BJ (cell line): Measurements from ENCODE around the gene RENBP. TPM values are rescaled to one million over a fixed set of nuclear protein-coding genes. Genes with fewer than 3 reads are reported as not detected.

Experiments used
- CTCF ChIA-PET: fragments of 350-600 bp; formaldehyde crosslinking; extraction: SDS; loops from one replicate; lab custom pipeline; 2021; ENCODE audit warnings: antibody characterized with exemption, inconsistent platforms; lab: Yijun Ruan, JAX
- POLR2A ChIA-PET: fragments of 300-600 bp; sonication (Branson Sonifier 250); formaldehyde crosslinking; extraction: SDS; loops from one replicate; lab custom pipeline; 2021; ENCODE audit warnings: antibody characterized with exemption; lab: Charles Lee
- DNase-seq: peaks from one replicate; pipeline ENCODE4 v3.0.0-alpha.2; 2011; ENCODE audit warnings: low read depth
- H3K27me3 ChIP-seq: 2 replicates; pipeline ENCODE4 v1.6.0; 2011; ENCODE audit warnings: low read length; ENCODE audit not compliant: control insufficient read depth, insufficient read depth
- H3K36me3 ChIP-seq: 2 replicates; pipeline ENCODE4 v1.5.1; 2011; ENCODE audit warnings: low read length; ENCODE audit not compliant: control insufficient read depth, insufficient read depth
- H3K4me3 ChIP-seq: 2 replicates; pipeline ENCODE4 v1.5.1; 2011; ENCODE audit warnings: low read depth, mild to moderate bottlenecking, control low read depth, low read length
- polyA plus RNA-seq: library from polyadenylated mRNA; depleted of rRNA; stranded (reverse); fragments of >200 nt; gene quantifications from 2 replicates; pipeline ENCODE4 v1.2.3, GENCODE V29; 2011
- TF ChIP-seq, protein P1 (sequence below): IDR thresholded peaks from 2 replicates; pipeline ENCODE4 v1.5.1; 2011; ENCODE audit warnings: low read depth, mild to moderate bottlenecking, control low read depth, inconsistent platforms, low read length, moderate library complexity; ENCODE audit not compliant: insufficient read depth

Gene RENBP
- polyA plus RNA-seq, 1 experiment = 0.43 TPM

DNA sequence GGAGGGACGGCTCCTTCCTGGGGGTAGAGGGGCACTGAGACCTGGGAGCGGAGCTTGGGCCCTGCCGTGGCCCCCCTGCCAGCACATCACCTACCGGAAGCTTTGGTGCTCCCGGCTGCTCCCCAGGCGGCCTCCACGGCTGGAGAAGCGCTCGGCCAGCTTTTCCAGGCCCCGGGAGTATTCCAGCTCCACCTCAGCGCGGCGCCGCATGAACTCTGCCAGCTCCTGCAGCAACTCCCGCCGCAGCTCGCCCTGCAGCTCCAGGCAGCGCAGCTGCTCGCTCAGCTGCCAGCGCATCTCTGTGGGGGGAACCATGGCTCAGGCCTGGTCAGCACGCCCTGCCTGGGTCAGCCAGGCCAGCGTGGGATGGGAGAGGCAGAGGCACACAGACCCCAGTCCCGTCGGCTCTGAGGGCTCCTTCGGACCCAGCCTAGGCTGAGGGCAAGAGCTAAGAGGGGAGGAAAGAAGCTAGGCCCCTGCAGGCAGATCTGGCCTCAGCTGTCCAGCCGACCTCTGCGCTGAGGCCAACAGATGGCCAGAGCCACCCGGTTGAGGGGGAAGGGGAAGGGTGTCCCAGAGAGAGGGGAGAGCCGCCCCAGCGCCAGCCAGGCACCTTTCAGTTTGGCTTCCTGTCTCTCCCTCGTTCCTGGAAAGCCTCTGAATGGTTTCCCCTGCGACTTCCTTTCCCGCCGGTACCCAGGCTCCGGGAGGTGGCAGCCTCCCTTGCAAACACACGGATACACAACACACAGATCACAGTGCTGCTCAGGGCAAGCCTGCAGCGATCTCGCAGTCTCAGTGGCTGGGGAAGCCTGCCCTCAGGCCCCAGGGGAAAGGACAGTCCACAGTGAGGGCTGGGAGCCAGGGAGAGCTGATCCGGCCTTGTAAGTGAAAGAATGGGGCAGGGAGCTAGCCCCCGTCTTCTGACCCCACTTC is 22.7 kb downstream of the RENBP start:
- Histone ChIP-seq H3K27me3 (no peaks in the 10 kb centered on the region), H3K4me3 (no peak overlapping the region), H3K36me3 (no peaks in the 10 kb centered on the region)
- ChIA-PET CTCF (interaction anchor here (0.6 to 2.4 kb wide), 7 partner anchors 11 to 157 kb away, joined by 3 to 26 read pairs (median 5); partner anchors contain the start of gene PLXNB3), POLR2A (no interaction called here)
- DNase-seq = no peak
- TF ChIP-seq, protein P1, sequence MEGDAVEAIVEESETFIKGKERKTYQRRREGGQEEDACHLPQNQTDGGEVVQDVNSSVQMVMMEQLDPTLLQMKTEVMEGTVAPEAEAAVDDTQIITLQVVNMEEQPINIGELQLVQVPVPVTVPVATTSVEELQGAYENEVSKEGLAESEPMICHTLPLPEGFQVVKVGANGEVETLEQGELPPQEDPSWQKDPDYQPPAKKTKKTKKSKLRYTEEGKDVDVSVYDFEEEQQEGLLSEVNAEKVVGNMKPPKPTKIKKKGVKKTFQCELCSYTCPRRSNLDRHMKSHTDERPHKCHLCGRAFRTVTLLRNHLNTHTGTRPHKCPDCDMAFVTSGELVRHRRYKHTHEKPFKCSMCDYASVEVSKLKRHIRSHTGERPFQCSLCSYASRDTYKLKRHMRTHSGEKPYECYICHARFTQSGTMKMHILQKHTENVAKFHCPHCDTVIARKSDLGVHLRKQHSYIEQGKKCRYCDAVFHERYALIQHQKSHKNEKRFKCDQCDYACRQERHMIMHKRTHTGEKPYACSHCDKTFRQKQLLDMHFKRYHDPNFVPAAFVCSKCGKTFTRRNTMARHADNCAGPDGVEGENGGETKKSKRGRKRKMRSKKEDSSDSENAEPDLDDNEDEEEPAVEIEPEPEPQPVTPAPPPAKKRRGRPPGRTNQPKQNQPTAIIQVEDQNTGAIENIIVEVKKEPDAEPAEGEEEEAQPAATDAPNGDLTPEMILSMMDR = no peak

DNA sequence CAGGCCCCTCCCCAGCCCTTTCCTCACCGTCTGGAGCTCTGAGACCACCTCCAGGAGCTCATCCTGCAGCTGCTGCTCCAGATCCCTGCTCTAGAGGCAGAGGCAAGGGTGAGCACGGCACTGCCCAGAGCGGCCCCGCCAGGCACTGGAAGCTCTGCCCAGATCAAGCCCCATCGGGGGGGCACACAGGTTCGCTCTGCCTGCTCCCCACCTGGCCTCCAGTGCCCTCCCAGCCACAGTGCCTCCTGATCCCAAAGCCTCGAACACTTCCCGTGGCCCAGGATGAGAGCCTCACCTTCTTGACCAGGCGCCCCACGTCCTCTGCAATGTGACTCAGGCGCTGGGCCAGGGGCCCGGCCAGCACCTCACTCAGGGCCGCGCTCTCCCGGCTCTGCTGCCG is 23.4 kb downstream of the RENBP start:
- ChIA-PET CTCF (interaction anchor here (0.6 to 2.4 kb wide), 3 partner anchors 10 to 157 kb away, joined by 3 to 26 read pairs (median 4); partner anchors contain the start of gene PLXNB3), POLR2A (no interaction called here)
- no peak for DNase-seq
- no peak overlapping the region for H3K4me3 ChIP-seq
- H3K27me3 ChIP-seq = no peaks in the 10 kb centered on the region
- no peaks in the 10 kb centered on the region for H3K36me3 ChIP-seq
- TF ChIP-seq, protein P1 = no peak

DNA sequence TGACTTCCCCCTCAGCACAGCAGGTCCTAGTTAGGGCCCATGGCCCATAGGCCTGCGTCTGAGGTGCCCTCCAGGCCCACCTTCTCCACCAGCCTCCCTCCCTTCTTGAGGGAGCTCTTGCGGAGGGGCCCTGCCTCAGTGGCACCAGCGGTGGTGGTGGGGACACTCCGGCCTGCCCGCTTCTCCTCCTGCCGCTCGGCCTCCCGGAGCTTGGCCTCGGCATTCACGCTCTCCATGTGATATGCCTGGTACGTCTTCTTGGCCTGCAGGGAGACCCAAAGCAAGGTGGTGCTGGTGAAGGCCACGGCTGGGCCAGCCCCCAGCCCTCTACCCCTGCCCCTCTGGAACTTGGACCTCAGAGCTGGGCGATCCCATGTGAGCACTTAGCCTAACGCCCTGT is 23.9 kb downstream of the RENBP start:
- no peak for DNase-seq
- ChIA-PET CTCF (interaction anchor here (0.7 kb wide), 1 partner anchor 128 kb away, joined by 3 read pairs; no protein-coding TSS in a partner anchor), POLR2A (no interaction called here)
- Histone ChIP-seq H3K4me3 (no peak overlapping the region), H3K36me3 (no peaks in the 10 kb centered on the region), H3K27me3 (no peaks in the 10 kb centered on the region)
- TF ChIP-seq, protein P1 = no peak

DNA sequence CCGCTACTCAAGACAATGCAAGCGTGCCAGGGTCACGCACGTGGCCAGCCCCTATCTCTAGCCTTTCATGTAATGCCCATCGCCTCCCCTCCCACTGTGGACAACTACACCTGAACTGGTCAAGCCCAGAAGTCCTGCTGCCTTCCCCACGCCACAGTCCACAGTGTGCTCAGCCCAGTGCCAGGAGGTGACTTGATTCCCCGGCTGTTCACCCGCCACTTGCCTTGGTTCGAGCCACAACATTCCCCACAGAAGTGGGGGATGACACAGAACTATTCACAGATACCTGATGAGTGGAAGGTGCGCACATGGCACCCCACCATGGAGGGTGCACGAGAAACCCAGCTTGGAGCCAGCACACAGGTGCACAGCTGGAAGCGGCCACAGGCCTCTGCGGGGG is 25.2 kb downstream of the RENBP start:
- DNase-seq = no peak
- POLR2A ChIA-PET = no interaction called here
- H3K36me3 ChIP-seq = no peaks in the 10 kb centered on the region
- TF ChIP-seq, protein P1 = no peak
- CTCF ChIA-PET = no interaction called here
- H3K4me3 ChIP-seq = no peak overlapping the region
- no peaks in the 10 kb centered on the region for H3K27me3 ChIP-seq

DNA sequence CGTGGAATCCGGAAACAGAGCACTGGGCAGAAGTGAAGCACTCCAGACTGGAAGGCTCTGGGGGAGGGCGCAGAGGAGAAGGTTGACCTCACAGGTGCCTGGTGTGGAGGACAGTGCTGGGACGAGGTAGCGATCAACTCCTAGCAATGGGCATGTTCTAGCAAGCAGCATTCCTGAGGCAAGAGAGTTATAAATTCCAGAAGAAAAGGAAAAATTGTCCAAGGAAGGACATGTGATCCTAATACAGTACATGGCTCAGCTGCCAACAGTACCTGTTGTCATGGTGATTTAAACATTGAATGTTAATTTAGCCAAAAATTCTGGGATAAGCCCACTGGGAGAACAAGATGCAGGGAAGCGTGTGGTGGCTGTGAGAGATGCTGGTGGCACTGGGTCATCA is 26.6 kb downstream of the RENBP start:
- no peaks in the 10 kb centered on the region for H3K27me3 ChIP-seq
- no peak for DNase-seq
- TF ChIP-seq, protein P1 = no peak
- H3K4me3 ChIP-seq = no peak overlapping the region
- no peaks in the 10 kb centered on the region for H3K36me3 ChIP-seq
- ChIA-PET CTCF (no interaction called here), POLR2A (no interaction called here)
